Stimulated activated CD4-positive, alpha-beta T cell treated with anti-CD3 and anti-CD28 coated beads, TNF-alpha, amount 100 ng/mL, for 4 hours (primary cell): ENCODE data around the gene PDCL2.

Experiments
- DNase-seq, 3 experiments: peaks; one replicate each; pipeline ENCODE4 v3.0.0-alpha.2; 2020; ENCODE audit warnings: low read depth in 3 of 3

The PDCL2 gene

DNA sequence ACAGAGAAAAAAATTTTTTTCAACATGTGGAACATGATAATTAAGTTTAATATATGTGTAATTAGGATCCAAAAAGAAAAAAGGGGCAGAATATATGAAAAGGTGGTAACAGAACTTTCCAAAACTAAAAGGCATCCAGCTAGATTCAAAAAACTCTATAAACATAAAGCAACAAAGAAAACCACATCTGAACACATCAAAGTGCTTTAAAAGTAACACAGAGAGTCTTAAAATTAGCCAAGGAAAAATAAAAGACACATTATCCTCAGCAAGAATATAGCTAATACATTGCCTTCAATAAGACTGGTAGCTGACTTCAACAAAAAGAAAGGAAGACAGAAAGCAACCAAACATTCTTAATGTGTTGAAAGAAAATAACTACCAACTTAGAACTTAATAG is 53.5 kb downstream of the PDCL2 start:
- DNase-seq: no peak

DNA sequence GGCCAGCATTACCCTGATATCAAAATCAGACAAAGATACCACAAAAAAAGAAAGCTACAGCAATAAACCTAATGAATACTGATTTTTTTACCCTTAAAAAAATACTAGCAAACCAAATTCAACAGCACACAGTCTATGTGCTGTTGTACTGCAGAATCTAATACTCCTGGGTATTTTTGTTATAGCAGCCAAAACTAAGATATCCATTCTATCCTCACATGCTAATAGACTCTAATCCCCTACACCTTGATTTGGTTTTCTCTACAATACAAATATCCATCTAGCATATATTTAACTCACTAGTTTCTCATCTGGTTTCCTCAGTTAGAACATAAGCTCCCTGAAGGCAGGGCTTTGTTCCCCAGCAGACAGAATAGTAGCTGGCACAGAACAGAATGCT is 57.7 kb downstream of the PDCL2 start:
- no peak for DNase-seq

DNA sequence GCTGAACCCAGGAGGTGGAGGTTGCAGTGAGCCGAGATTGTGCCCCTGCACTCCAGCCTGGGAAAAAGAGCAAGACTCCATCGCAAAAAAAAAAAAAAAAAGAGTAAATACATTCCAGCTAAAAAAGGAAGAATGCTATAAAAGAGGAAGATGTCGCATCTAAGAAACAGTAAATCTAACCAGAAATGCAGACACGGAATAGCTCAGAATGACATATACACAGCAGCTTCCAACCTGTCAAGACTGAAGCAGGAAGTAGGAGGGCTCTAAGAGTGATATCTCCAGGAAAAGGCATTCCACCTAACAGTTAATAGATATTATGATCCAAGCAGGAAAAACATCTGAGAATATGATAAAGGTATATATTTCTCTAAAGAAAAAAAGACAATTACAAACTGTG is 61.4 kb downstream of the PDCL2 start:
- no peak for DNase-seq

DNA sequence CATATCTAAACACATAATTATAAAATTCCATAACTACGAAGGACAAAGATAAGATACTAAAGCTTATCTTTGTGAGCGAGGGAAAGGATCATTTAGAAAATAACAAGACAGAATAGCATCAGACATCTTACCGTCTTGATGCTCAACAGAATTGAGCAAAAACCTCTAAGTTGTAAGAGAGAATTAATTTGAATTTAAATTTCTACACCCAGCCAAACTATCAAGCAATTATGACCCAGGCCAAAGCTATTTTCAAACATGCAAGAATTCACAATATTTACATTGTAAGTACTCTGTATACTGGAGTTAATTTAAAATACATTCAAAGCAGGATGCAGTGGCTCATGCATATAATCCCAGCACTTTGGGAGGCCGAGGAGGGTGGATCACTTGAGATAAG is 61.9 kb downstream of the PDCL2 start:
- no peak for DNase-seq

DNA sequence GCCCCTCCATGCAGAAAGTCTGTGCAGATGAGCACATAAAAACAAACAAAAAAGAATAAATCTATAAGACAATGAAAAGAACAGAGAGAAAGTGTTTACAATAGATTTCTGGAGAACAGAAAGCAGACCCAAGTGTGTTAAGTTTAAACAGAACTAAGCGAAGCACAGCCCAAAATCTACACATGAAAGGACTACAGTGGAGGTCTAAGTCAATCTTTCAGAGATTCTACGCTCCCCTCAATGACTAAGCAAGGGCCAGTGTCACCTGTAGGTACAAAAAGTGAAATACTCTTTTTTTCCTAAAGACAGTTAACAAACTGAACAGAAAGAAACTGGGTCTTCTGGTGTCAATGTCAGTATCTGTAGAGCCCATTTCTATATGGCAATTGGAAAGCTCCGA is 63.6 kb downstream of the PDCL2 start:
- DNase-seq: no peak

DNA sequence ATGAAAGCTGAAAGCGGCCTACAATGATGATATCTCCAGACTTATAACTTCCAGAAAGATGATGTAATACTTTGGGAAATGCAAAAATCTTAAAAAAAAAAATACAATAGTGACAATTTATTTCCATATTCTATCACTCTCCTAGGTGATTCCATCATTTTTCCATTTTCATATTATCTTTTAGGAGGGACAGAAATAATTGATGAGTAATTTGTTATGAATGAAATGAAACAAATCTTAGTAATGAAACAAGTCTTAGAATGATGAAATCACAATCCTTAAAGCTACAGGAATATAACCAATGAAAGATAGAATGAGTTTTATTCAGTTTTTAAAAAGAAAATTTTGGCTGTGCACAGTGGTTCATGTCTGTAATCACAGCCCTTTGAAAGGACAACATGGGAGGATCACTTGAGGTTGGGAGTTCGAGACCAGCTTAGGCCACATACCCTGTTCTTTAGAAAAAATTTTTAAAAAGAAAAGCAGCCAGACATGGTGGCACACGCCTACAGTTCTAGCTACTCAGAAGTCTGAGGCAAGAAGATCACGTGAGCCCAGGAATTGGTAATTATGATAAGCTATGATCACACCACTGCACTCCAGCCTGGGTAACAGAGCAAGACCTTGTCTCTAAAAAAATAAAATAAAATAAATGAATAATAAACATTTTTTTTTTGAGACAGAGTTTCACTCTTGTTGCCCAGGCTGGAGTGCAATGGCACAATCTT is 67.0 kb downstream of the PDCL2 start:
- DNase-seq: no peak

DNA sequence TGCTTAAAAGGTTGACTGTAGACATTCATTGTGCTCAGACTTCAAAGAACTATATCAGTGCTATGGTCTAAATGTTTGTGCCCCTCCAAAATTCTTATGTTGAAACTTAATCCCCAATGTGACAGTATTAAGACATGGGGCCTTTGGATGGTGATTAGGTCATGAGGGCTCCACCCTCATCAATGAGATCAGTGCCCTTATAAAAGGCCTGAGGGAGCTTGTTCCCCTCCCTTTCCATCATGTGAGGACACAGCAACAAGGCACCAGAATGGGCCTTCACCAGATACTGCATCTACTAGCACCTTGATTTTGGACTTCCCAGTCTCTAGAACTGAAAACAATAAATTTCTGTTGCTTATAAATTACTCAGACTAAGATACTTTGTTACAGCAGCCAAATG is 73.6 kb downstream of the PDCL2 start:
- DNase-seq: no peak

DNA sequence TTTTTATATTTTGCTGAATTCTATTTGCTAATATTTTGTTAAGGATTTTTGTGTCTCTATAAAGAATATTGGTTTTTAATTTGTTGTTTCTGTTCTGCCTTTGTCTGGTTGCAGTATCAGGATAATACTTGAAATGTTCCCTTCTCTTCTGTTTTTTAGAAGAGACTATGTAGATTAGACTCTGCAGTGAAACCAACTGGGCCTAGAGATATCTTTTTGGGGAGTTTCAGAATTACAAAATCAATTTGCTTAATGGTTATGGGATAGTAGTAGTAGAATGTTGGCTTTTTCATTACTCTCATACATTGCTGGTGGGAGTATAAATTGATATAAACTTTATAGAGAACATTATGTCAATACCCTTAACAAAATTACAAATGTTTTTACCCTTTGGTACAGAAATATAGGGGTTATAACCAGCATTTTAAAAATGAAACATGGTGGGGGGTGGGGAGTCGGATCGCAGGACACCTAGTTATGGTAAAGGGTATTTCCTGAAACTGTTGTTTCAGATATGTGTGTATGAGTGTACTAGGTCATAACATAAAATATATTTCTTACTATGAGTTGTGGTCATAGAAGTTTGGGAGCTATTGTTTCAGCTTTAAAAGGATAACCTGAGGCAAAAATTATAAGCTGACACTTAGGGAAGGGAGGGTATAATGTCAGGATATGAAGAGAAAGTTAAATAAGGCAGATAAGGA is 74.4 kb downstream of the PDCL2 start:
- DNase-seq: no peak

DNA sequence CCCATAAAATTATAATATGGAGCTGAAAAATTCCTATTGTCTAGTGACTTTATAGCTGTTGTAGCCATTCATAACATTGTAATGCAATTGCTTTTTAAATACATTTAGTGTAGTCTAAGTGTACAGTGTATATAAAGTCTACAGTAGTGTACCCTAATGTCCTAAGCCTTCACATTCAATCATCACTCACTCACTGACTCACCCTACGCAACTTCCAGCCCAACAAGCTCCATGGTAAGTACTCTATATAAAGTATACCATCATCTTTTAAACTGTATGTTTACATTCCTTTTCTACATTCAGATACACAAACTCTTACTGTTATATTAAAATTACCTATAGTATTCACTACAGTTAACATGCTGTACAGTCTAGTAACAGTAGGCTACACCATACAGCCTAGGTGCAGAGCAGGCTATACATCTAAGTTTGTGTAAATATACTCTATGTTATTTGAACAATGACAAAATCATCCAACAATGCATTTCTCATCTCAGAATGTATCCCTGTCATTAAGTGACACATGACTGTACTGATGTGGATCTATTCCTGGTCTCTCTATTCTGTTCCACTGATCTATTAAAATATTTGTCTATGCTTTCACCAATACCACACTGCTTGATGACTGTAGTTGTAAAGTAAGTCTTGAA is 79.0 kb downstream of the PDCL2 start:
- no peak for DNase-seq

DNA sequence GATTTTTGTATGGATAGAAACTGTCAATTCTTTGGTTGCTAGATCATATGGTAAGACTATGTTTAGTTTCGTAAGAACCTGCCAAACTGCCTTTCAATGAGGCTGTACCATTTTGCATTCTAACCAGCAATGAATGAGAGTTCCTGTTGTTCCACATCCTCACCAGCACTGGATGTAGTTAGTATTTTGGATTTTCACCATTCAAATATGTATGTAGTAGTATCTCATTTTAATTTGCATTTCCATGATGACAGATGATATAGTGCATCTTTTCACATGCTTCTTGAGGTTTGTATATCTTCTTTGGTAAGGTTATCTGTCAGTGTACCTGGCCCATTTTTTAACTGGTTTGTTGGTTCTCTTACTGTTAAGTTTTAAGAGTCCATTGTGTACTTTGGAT is 80.0 kb downstream of the PDCL2 start:
- no peak for DNase-seq

DNA sequence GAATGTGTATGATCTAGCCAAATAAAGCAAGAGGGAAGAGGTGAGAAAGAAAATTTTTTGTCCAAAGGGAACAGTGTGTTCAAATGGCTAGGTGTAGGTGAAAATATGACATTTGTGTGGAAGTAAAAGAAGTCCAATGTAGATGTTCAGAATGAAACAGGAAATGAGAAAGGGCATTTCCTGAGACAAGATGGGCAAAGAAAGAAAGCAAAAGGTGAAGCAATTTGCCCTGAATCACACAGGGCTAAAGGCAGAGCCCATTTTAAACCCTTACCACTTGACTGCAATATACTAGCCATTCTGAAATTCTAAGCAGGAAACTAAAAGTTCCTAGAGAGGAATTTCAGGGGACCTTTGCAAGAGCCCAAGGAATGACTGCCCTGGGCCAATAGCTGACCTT is 81.4 kb downstream of the PDCL2 start:
- no peak for DNase-seq

DNA sequence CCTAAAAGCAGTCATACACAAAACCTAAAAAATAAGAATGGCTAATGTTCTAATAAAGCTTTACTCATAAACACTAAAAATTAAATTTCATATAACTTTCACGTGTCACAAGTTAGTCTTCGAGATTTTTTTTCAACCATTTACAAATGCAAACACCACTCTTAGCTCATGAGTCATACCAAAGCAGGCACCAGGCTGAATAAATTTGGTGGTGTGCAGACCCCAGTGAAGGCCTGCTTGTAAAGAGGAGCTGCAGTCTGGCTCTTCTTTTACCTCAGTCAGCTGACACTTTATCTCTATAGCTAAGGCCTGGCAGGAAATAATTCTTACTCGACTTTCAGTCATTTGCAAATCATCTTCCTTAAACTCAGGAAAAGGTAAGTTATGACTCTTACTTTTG is 82.8 kb downstream of the PDCL2 start:
- DNase-seq: no peak

DNA sequence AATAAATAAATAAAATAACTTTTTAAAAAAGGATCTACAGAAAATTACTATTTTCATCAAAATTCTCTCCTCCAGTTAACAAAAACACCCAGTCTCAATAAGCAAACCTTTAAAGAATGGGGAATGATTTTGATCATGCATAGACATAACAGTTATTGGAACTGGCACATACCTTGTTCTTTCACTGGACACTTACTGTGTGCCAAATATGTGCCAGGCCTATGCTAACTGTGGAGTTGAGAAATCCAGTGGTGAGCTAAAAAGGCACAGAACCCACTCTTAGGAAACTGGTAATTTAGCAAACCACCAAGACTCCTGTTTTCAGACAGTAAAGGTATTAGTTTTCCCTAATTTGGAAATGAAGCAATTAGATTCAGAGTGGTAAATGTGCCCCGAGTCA is 84.4 kb downstream of the PDCL2 start:
- no peak for DNase-seq
